ENCODE measurements around the gene CENPV.

The CENPV gene

DNA sequence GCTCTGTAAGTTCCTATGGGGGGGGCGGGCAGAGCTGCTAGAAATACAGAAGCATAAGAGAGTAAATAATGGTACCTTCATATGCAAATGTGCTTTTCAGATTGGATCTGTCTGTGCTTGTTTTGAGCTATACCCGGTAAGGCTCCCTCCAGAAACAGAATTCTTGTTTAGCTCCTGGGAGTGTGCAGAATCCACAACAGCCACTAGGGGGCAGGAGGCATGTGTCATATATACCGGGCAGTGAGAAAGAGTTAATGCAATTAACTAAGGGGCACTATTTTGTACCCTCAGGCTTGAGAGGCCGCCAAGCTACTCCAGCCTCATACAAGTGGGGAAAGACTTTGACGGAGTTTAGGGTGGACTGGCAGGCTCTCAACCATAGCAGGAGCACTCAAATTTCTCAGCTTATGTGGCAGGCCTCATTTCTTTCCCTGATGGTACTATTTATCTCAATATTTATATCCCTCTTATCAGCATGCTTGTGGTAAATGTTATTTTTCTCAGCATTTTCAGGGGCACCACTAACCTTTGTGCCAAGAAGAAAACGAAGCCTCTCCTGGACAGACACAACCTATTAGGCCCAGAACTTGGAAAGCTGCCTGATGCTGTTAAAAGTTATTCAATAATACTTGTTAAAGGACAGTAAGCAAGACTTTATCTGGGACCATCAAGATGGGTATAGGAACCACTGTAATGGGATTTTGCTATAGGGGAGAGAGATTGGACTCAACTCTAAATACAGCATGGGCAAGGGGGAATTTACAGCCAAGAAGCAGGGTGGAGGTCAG lies 10.7 kb upstream of the CENPV start:
- DNase-seq (ENCODE audit: extremely low read depth in 1 of 2, low read depth in 1 of 2) = peak; percentile 43 to 60

DNA sequence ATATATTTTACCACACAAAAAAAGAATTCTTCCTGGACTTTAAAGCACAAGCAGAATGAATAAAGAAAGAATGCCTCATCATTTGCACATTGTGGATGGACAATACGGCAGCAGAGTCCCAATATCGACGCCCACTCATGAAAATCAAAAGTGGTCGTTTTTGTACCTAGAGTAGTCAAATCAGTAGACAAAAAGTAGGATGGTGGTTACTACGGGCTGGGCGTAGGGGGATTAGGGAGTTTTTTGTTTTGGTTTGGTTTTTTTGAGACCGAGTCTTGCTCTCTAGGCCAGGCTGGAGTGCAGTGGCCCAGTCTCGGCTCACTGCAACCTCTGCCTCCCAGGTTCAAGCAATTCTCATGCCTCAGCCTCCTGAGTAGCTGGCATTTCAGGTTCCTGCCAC lies 8.6 kb upstream of the CENPV start:
- no peak for DNase-seq (ENCODE audit: extremely low read depth in 1 of 2, low read depth in 1 of 2)

GRCh38 chr17:16358394-16358793 lies 5.1 kb upstream of the CENPV start:
- no peak for DNase-seq (ENCODE audit: extremely low read depth in 1 of 2, low read depth in 1 of 2)

GRCh38 chr17:16354585-16354984 lies 1.3 kb upstream of the CENPV start:
- DNase-seq (ENCODE audit: extremely low read depth in 1 of 2, low read depth in 1 of 2) = no peak

- peak in 1 of 2 donors; percentile 17 for DNase-seq (ENCODE audit: extremely low read depth in 1 of 2, low read depth in 1 of 2)
These were observed 477 bp downstream of the CENPV start for GRCh38 chr17:16352667-16353316.

DNA sequence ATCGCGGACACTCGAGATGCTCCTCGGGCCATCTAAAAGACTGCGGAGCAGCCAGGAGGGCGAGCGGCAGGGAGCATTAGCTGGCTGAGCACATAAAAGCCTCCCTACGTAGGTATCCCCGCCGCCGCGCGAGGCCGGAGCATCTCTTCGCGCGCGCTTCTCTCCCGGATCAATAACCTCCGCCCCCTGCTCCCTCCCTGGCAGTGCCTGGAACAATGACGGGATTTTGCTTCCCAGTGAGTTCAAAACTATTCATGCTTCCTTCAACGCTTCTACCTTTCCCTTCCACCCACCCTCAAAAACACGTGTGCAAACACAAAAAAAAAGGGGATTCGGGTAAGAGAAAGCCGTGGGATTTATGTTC lies 984 bp downstream of the CENPV start:
- DNase-seq (ENCODE audit: extremely low read depth in 1 of 2, low read depth in 1 of 2) = no peak

- no peak for DNase-seq (ENCODE audit: extremely low read depth in 1 of 2, low read depth in 1 of 2)
These were observed 1.4 kb downstream of the CENPV start for GRCh38 chr17:16351831-16352230.

DNA sequence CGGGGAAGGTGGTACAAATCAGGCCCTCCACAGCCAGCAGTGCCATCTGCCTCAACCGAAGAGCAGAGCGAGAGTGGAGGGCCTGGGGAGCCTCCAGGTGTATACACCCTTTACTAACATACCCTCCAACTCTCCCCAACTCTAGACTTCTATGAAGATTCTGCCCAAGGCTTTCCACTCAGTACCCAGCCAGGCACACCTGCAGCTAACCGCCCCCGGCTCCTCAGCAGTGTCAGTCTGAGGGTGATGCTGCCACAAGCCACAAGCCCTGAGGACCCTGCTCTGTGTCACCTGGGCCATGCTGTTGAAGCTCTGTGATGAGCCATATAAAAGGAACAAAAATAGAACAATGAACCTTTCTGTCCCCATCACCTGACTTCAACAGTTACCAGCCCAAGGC lies 3.8 kb downstream of the CENPV start:
- no peak for DNase-seq (ENCODE audit: extremely low read depth in 1 of 2, low read depth in 1 of 2)

- DNase-seq (ENCODE audit: extremely low read depth in 1 of 2, low read depth in 1 of 2) = no peak
These were observed 4.7 kb downstream of the CENPV start for GRCh38 chr17:16348586-16348985.

- no peak for DNase-seq (ENCODE audit: extremely low read depth in 1 of 2, low read depth in 1 of 2)
These were observed 6.5 kb downstream of the CENPV start for GRCh38 chr17:16346721-16347271.

GRCh38 chr17:16345565-16345964 lies 7.7 kb downstream of the CENPV start:
- DNase-seq (ENCODE audit: extremely low read depth in 1 of 2, low read depth in 1 of 2) = no peak

DNA sequence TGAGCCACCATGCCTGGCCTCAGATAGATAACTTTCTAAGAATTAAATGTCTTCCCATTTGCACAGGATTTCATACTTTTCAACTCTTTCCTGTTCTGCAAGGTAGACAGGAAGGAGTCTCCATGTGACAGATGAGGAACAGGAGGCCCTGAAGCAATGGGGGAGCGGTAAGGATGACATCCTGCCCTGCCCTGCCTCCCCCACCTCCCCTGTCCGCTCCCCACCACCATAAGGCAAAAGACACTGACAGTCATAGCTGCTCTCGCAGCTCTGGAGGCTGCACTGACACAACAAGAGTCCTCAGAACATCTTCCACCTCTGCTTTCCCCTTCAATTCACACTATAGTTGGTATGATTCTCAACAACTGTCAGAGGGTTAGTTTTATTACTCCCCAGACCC lies 9.7 kb downstream of the CENPV start:
- DNase-seq (ENCODE audit: extremely low read depth in 1 of 2, low read depth in 1 of 2) = no peak

DNA sequence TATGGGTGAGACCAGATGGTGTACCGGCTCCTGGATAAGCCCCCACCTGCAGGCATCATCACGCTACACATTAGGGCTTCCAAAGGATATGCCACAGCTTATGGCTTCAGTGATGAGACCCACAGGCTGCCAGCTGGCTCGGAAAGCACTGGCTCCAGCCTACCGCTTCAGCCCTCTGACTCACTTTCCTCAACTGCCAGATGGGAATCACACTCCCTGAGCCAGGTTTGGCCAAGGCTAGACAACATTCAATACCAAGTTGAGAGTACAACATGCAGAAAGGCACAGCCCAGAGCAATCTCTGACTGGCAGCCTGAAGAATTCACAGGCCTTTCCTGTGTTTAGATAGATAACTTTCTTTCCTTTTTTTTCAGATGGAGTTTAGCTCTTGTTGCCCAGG lies 10.3 kb downstream of the CENPV start:
- no peak for DNase-seq (ENCODE audit: extremely low read depth in 1 of 2, low read depth in 1 of 2)

GRCh38 chr17:16339959-16340358 lies 13.3 kb downstream of the CENPV start:
- DNase-seq (ENCODE audit: extremely low read depth in 1 of 2, low read depth in 1 of 2) = no peak

- DNase-seq (ENCODE audit: extremely low read depth in 1 of 2, low read depth in 1 of 2) = no peak
These were observed 13.9 kb downstream of the CENPV start for GRCh38 chr17:16339402-16339801.

DNA sequence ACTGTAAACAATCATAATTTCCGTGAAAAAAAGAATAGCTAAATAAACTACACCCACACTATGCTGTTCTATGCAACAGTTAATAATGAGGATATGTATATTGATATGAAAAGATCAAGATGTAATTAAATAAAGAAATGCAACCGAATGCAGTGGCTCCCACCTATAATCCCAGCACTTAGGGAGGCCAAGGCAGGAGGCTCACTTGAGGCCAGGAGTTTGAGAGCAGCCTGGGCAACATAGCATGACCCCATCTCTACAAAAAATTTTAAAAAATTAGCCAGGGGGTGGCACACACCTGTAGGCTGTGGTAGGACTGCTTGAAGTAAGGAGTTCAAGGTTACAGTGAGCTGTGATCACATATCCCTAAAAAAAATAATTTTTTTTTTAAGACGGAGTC lies 14.9 kb downstream of the CENPV start:
- DNase-seq (ENCODE audit: extremely low read depth in 1 of 2, low read depth in 1 of 2) = no peak

DNA sequence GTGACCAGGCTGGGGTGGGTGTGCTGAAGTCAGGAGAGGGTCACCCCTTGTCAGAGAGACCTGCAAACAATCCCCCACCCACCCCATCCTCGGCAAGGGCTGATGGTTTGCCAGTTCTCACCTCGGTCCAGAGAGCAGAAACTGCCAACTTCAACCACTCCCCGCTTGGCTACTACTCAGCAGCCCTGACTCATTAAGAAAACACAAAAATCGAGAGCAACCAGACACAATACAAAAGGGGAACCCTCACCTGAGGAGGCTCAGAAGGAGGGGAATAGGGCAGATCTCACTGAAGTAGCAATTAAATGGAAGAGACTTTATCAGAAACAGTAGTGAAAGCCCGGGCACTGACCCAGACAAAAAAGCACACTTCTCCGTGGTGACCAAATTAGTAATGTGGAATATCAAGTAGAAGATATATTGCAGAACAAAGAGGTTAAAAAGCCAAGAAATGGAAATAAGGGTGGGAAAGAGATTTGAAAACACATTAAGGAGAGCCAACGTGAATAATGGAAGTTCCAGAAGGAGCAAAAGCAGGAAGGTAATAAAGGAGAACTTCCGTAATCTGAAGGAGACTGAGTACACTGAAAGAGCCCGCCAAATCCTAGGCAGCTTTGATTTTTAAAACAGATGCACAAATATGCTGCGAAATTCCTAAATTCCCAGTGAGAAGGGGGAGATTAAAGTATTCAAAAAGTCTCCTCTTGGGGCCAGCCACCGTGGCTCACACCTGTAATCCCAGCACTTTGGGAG lies 23.6 kb downstream of the CENPV start:
- DNase-seq (ENCODE audit: extremely low read depth in 1 of 2, low read depth in 1 of 2) = no peak

- no peak for DNase-seq (ENCODE audit: extremely low read depth in 1 of 2, low read depth in 1 of 2)
These were observed 24.3 kb downstream of the CENPV start for GRCh38 chr17:16328997-16329396.

DNA sequence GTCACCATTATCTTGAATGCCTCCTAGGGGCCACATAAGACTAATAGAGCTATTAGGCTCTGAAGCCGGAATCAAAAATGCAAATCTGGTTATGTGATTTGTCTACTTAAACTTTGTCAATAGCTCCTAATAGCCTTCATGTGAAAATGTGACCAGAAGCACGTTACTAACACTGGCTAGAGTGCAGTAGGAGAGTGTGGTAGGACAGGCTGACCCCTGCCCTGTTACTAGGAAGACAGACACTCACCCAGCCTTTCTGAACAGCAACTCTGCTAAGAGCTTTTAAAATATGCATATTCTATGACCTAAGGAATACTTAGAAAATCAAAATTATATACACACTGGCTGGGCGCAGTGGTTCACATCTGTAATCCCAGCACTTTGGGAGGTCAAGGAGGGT lies 26.3 kb downstream of the CENPV start:
- no peak for DNase-seq (ENCODE audit: extremely low read depth in 1 of 2, low read depth in 1 of 2)

DNA sequence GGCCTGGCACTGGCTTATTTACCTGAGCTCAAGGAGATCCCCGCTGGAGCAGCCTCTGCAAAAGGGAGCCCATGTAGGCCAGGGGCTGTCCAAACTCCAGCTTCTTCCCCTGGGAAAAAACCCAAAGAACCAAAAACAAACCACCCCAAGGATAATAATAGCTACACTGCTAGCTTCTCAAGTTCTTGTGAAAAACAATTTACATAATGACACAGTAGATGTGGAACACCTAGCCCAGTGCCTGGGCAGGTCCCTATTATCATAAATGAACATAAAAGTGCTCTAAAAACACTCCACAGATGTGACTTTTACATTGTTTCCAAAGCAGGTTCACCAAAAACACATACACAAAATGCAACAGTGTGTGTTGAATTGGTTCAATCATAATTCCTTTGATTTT lies 27.3 kb downstream of the CENPV start:
- no peak for DNase-seq (ENCODE audit: extremely low read depth in 1 of 2, low read depth in 1 of 2)

GRCh38 chr17:16322636-16323035 lies 30.6 kb downstream of the CENPV start:
- DNase-seq (ENCODE audit: extremely low read depth in 1 of 2, low read depth in 1 of 2) = no peak

- DNase-seq (ENCODE audit: extremely low read depth in 1 of 2, low read depth in 1 of 2) = no peak
These were observed 33.3 kb downstream of the CENPV start for GRCh38 chr17:16319969-16320368.

Measured in activated CD8-positive, alpha-beta memory T cell treated with anti-CD3 and anti-CD28 coated beads for 1 hour (primary cell).